ENCODE measurements around the gene FAM3A.

DNA sequence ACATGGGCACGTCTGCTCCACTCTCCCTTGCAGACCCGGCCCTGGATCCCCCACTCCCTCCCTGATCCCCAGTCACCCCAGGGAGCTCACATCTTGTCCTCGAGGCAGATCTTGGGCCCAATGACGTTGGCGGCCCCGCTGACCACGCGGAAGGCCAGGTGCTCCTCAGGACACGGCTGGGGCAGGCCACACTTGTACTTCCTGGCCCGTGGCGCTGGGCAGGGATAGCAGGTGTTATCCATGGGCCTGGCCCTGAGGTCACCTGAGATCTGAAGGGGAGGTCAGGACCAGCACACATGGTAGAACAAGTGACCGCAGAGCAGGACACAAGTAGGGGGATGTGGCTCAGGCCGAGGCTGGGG is 7.7 kb downstream of the FAM3A start:
- no peak for TF ChIP-seq SMC3 (conservative IDR thresholded peaks at IDR 0.05; ENCODE audit: poor library complexity)
- no peak for TF ChIP-seq EP300 (conservative IDR thresholded peaks at IDR 0.05; ENCODE audit: poor library complexity, severe bottlenecking)
- TF ChIP-seq, protein P1, sequence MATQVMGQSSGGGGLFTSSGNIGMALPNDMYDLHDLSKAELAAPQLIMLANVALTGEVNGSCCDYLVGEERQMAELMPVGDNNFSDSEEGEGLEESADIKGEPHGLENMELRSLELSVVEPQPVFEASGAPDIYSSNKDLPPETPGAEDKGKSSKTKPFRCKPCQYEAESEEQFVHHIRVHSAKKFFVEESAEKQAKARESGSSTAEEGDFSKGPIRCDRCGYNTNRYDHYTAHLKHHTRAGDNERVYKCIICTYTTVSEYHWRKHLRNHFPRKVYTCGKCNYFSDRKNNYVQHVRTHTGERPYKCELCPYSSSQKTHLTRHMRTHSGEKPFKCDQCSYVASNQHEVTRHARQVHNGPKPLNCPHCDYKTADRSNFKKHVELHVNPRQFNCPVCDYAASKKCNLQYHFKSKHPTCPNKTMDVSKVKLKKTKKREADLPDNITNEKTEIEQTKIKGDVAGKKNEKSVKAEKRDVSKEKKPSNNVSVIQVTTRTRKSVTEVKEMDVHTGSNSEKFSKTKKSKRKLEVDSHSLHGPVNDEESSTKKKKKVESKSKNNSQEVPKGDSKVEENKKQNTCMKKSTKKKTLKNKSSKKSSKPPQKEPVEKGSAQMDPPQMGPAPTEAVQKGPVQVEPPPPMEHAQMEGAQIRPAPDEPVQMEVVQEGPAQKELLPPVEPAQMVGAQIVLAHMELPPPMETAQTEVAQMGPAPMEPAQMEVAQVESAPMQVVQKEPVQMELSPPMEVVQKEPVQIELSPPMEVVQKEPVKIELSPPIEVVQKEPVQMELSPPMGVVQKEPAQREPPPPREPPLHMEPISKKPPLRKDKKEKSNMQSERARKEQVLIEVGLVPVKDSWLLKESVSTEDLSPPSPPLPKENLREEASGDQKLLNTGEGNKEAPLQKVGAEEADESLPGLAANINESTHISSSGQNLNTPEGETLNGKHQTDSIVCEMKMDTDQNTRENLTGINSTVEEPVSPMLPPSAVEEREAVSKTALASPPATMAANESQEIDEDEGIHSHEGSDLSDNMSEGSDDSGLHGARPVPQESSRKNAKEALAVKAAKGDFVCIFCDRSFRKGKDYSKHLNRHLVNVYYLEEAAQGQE (IDR thresholded peaks at IDR 0.05; ENCODE audit: borderline replicate concordance) = no peak
- TF ChIP-seq, protein P2, sequence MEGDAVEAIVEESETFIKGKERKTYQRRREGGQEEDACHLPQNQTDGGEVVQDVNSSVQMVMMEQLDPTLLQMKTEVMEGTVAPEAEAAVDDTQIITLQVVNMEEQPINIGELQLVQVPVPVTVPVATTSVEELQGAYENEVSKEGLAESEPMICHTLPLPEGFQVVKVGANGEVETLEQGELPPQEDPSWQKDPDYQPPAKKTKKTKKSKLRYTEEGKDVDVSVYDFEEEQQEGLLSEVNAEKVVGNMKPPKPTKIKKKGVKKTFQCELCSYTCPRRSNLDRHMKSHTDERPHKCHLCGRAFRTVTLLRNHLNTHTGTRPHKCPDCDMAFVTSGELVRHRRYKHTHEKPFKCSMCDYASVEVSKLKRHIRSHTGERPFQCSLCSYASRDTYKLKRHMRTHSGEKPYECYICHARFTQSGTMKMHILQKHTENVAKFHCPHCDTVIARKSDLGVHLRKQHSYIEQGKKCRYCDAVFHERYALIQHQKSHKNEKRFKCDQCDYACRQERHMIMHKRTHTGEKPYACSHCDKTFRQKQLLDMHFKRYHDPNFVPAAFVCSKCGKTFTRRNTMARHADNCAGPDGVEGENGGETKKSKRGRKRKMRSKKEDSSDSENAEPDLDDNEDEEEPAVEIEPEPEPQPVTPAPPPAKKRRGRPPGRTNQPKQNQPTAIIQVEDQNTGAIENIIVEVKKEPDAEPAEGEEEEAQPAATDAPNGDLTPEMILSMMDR (IDR thresholded peaks at IDR 0.05; ENCODE audit: poor library complexity, severe bottlenecking) = no peak
- TF ChIP-seq POLR2AphosphoS5 (IDR thresholded peaks at IDR 0.05) = no peak
- no peak for TF ChIP-seq MXI1 (conservative IDR thresholded peaks at IDR 0.05; ENCODE audit: poor library complexity, severe bottlenecking)

All from neural cell (in vitro differentiated cells).